ENCODE data around the gene C1orf21.

DNA sequence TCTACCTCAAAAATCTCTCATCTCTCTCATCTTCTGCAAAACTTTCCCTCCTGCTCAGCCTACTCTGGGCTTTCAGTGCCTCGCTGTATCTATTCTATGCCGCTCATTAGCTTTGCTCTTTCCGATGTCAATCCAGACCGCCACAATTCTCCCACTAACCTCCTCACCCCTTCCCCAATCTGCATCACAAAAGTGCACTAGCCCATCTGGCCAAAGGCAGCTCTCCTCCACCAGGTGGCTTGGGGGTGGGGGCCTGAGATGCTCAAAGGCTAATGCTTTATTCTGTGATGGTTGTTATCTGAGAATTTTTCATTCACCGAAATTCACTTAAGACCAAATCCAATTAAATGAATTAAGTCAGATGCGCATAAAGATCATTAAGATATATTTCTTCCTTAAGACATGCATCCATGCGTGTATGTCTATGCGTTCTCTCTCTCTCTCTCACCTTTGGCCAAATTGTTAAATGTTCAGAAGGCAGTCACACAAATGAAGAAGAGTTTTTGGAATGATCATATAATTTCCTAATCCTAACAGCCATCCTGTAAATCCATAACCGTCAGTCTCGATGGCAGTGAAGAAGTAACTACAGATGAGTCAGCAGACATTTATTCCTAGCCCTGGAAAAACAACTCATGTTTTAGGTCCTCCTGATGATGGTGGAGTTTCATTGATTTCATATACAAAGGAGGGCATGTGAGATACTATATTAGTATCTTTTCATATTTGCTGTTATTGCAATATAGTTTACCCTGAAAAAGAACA is 111.3 kb downstream of the C1orf21 start:
- TF ChIP-seq POLR2A (IDR thresholded peaks at IDR 0.05; ENCODE audit: low read depth, low read length), result no peak
- TF ChIP-seq, protein P1, sequence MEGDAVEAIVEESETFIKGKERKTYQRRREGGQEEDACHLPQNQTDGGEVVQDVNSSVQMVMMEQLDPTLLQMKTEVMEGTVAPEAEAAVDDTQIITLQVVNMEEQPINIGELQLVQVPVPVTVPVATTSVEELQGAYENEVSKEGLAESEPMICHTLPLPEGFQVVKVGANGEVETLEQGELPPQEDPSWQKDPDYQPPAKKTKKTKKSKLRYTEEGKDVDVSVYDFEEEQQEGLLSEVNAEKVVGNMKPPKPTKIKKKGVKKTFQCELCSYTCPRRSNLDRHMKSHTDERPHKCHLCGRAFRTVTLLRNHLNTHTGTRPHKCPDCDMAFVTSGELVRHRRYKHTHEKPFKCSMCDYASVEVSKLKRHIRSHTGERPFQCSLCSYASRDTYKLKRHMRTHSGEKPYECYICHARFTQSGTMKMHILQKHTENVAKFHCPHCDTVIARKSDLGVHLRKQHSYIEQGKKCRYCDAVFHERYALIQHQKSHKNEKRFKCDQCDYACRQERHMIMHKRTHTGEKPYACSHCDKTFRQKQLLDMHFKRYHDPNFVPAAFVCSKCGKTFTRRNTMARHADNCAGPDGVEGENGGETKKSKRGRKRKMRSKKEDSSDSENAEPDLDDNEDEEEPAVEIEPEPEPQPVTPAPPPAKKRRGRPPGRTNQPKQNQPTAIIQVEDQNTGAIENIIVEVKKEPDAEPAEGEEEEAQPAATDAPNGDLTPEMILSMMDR (conservative IDR thresholded peaks at IDR 0.05; ENCODE audit: low read depth, low read length), result no peak
- no peak for TF ChIP-seq RCOR1 (IDR thresholded peaks at IDR 0.05; ENCODE audit: insufficient replicate concordance, low read length)
- no peak for TF ChIP-seq SMC3 (IDR thresholded peaks at IDR 0.05; ENCODE audit: low read depth, low read length)
